HepG2 (cell line): Measurements from ENCODE around the gene AHNAK. TPM values are rescaled to one million over a fixed set of nuclear protein-coding genes. Genes with fewer than 3 reads are reported as not detected.
"Not testable (repeated sequence)": the region's sequence is repeated elsewhere in the genome, so short reads cannot be mapped to it uniquely, and the experiment has no call there.

Source experiments
- ATAC-seq: fragments of 200-7000 bp; cut with Tn5 transposase; 3 replicates; pipeline ENCODE4 v1.9.1; 2020; ENCODE audit warnings: mild to moderate bottlenecking, moderate library complexity
- BruUV-seq: library from RNA; stranded (reverse); fragments of 400-500 nt; replicated peaks from 2 replicates; lab custom pipeline; 2021; lab: Mats Ljungman, UMichigan
- CTCF ChIA-PET: fragments of 300-600 bp; formaldehyde crosslinking; extraction: SDS; loops from one replicate; lab custom pipeline; 2021; ENCODE audit warnings: low total read pairs, inconsistent platforms, low intra/inter-chr PET ratio; lab: Yijun Ruan, JAX
- POLR2A ChIA-PET: fragments of 350-600 bp; sonication (Branson Sonifier 250); formaldehyde crosslinking; loops from one replicate; lab custom pipeline; 2020; ENCODE audit warnings: antibody characterized with exemption, inconsistent platforms; lab: Yijun Ruan, JAX
- DNase-seq: peaks from one replicate; pipeline ENCODE4 v3.0.0-alpha.2; 2015; ENCODE audit warnings: low spot score
- FAIRE-seq: peaks from 3 replicates; lab custom pipeline; 2011; peaks lifted over from hg19 to GRCh38; lab: Jason Lieb, UNC
- H2AFZ ChIP-seq: one replicate; pipeline ENCODE4 v1.6.1; 2011; ENCODE audit warnings: low read length, inconsistent platforms
- H3K27ac ChIP-seq: fragments of 300-600 bp; 3 replicates; pipeline ENCODE4 v1.8.0; 2011; ENCODE audit warnings: mixed run types, mild to moderate bottlenecking, mixed read lengths, low read length, inconsistent platforms; ENCODE audit not compliant: insufficient read depth; ENCODE audit errors: extremely low read length
- H3K27me3 ChIP-seq, 2 experiments: fragments of 200-600 bp in 1 of 2; 2 replicates in 1 of 2; 3 replicates in 1 of 2; pipeline versions ENCODE4 v1.6.0 to v1.8.0; 2011; ENCODE audit warnings: low read length in 2 of 2, mild to moderate bottlenecking in 2 of 2, moderate library complexity in 2 of 2, inconsistent platforms in 1 of 2; ENCODE audit not compliant: insufficient read depth in 2 of 2, control insufficient read depth in 1 of 2
- H3K36me3 ChIP-seq, 2 experiments: fragments of 200-600 bp in 1 of 2; replicated peaks in 1 of 2; 2 replicates in 1 of 2; 3 replicates in 1 of 2; pipeline versions ENCODE4 v1.5.1 to v1.8.0; 2011; ENCODE audit warnings: low read length in 2 of 2, inconsistent platforms in 1 of 2; ENCODE audit not compliant: insufficient read depth in 2 of 2, control insufficient read depth in 1 of 2
- H3K4me1 ChIP-seq: 2 replicates; pipeline ENCODE4 v1.5.1; 2012; ENCODE audit warnings: low read length, inconsistent platforms; ENCODE audit not compliant: insufficient read depth
- H3K4me2 ChIP-seq: 2 replicates; pipeline ENCODE4 v1.6.0; 2011; ENCODE audit warnings: low read depth, low read length, inconsistent platforms
- H3K4me3 ChIP-seq, 3 experiments: fragments of 200-600 bp in 1 of 3; sonication (generic), shearing (Covaris generic) in 1 of 3; replicated peaks in 1 of 3; 2 replicates each; pipeline ENCODE4 v1.5.1; 2011 to 2016; ENCODE audit warnings: low read length in 3 of 3, inconsistent platforms in 2 of 3, low read depth in 2 of 3, mild to moderate bottlenecking in 2 of 3, control low read depth in 1 of 3, mixed read lengths in 1 of 3; ENCODE audit not compliant: insufficient read depth in 1 of 3
- H3K79me2 ChIP-seq: one replicate; pipeline ENCODE4 v1.6.1; 2011; ENCODE audit warnings: low read length, inconsistent platforms; ENCODE audit not compliant: insufficient read depth
- H3K9ac ChIP-seq: 2 replicates; pipeline ENCODE4 v1.6.0; 2011; ENCODE audit warnings: mild to moderate bottlenecking, low read depth, low read length, inconsistent platforms; ENCODE audit not compliant: insufficient read depth
- H3K9me3 ChIP-seq: 2 replicates; pipeline ENCODE4 v1.5.1; 2012; ENCODE audit warnings: mild to moderate bottlenecking, low read length
- H4K20me1 ChIP-seq: 2 replicates; pipeline ENCODE4 v1.6.0; 2011; ENCODE audit warnings: inconsistent platforms, mild to moderate bottlenecking, low read length, moderate library complexity; ENCODE audit not compliant: insufficient read depth
- NFKBIZ ChIP-seq: IDR thresholded peaks from 2 replicates; pipeline ENCODE4 v1.6.1; 2018; ENCODE audit warnings: missing genetic modification reagents, missing compliant biosample characterization
- POLR2AphosphoS5 ChIP-seq: IDR thresholded peaks from 2 replicates; pipeline ENCODE4 v1.6.1; 2012; ENCODE audit warnings: low read depth, low read length
- REPIN1 ChIP-seq: sonication (generic); formaldehyde crosslinking; IDR thresholded peaks from 2 replicates; pipeline ENCODE4 v1.8.0; 2022; ENCODE audit warnings: missing genetic modification reagents, low read depth, mild to moderate bottlenecking, borderline replicate concordance
- ZFP36 ChIP-seq: fragments of 150-350 bp; IDR thresholded peaks from 2 replicates; pipeline ENCODE4 v1.6.1; 2018; ENCODE audit warnings: borderline replicate concordance, low read length, low read depth; ENCODE audit not compliant: partially characterized antibody
- ZNF75D ChIP-seq: sonication (generic); formaldehyde crosslinking; IDR thresholded peaks from 2 replicates; pipeline ENCODE4 v1.8.1; 2023; ENCODE audit warnings: missing genetic modification reagents, mild to moderate bottlenecking, borderline replicate concordance
- WGBS: methylation state at CpG from one replicate; pipeline ENCODE4 v1.1.6; 2017; ENCODE audit warnings: low lambda C conversion rate; 5-methylcytosine and 5-hydroxymethylcytosine counted together
- in situ Hi-C: cut with HindIII; loops from 2 replicates; pipeline ENCODE4 v1.10.0; 2017; ENCODE audit warnings: low pct_unique_long_range_greater_than_20kb; ENCODE audit not compliant: extremely low pct_ligation_motif_present
- intact Hi-C: fragments of 100-400 bp; cut with micrococcal nuclease; formaldehyde crosslinking; loops from one replicate; pipeline ENCODE4 v1.10.0; 2022; ENCODE audit not compliant: unreplicated experiment
- polyA plus RNA-seq, 8 experiments: library from polyadenylated mRNA; depleted of rRNA in 3 of 8; stranded (reverse) in 7 of 8; unstranded in 1 of 8; fragments of >200 nt; fragmentation: Illumina TruSeq in 4 of 8; extraction: Trizol in 4 of 8; gene quantifications; 2 replicates each; pipeline versions ENCODE4 v1.2.1 to v1.2.3, GENCODE V29; 2011 to 2016; ENCODE audit warnings: low read depth in 4 of 8, missing spikeins in 1 of 8, mixed read lengths in 1 of 8; ENCODE audit not compliant: insufficient read depth in 1 of 8
- total RNA-seq, 5 experiments: library from RNA; depleted of rRNA; stranded (reverse); fragments of >200 nt; fragmentation: Illumina TruSeq; extraction: Trizol; gene quantifications; 2 replicates each; pipeline ENCODE4 v1.2.3, GENCODE V29; 2016; ENCODE audit warnings: low read depth in 1 of 5
- TF ChIP-seq, protein P1 (sequence below): sonication (generic); formaldehyde crosslinking; IDR thresholded peaks from 2 replicates; pipeline ENCODE4 v1.8.1; 2023; ENCODE audit warnings: mild to moderate bottlenecking, inconsistent platforms, moderate library complexity, missing genetic modification reagents, borderline replicate concordance
- TF ChIP-seq, protein P2 (sequence below): fragments of 450-650 bp; IDR thresholded peaks from 2 replicates; pipeline ENCODE4 v1.6.1; 2017

AHNAK gene
- total and polyA plus RNA-seq, 2 of the 13 experiments (the other 11 are each of a cell fraction or from before 2014, with no cell fraction given): 23.4 to 25.0 TPM

- not testable (repeated sequence) for H3K9me3 ChIP-seq, H2AFZ ChIP-seq, H3K4me2 ChIP-seq, H3K27me3 ChIP-seq, H3K9ac ChIP-seq
- CTCF ChIA-PET: interaction anchor here (0.7 to 2.9 kb wide), 5 partner anchors 11 to 179 kb away, joined by 3 to 32 read pairs (median 10); no protein-coding TSS in a partner anchor
- Histone ChIP-seq H3K27ac (peak overlapping the region; percentile 47), H3K4me1 (peaks cover 70% of the 10 kb centered on the region), H4K20me1 (peaks cover 14% of the 10 kb centered on the region; the same call in 1 of the 2 replicates)
- intact Hi-C loops: loop anchor here (1.0 to 2.0 kb wide), 3 partner anchors 17 to 165 kb away; no protein-coding TSS in a partner anchor
- WGBS: 100% methylated on average over 2 of the region's 5 CpGs
- peak; percentile 25; the same call in 1 of the 2 replicates for TF ChIP-seq POLR2AphosphoS5
- TF ChIP-seq, all 625 proteins: peak for 1; not testable (repeated sequence) for 624
- POLR2A ChIA-PET: interaction anchor here (1.2 to 2.3 kb wide), 6 partner anchors 8 to 112 kb away, joined by 3 to 22 read pairs (median 4); partner anchors contain the start of genes AHNAK, EEF1G, LBHD1 and TUT1
- H3K36me3 ChIP-seq: peaks cover 10 to 58% of the 10 kb centered on the region in 2 experiments
- BruUV-seq: TSS peak; percentile 98
- not testable (repeated sequence) for ATAC-seq, H3K4me3 ChIP-seq, H3K79me2 ChIP-seq, FAIRE-seq, DNase-seq
- in situ Hi-C loops: loop anchor here (5.0 kb wide), 1 partner anchor 162 kb away; no protein-coding TSS in a partner anchor
Measured at GRCh38 chr11:62559626-62560025, 13.0 kb upstream of the AHNAK start.

DNA sequence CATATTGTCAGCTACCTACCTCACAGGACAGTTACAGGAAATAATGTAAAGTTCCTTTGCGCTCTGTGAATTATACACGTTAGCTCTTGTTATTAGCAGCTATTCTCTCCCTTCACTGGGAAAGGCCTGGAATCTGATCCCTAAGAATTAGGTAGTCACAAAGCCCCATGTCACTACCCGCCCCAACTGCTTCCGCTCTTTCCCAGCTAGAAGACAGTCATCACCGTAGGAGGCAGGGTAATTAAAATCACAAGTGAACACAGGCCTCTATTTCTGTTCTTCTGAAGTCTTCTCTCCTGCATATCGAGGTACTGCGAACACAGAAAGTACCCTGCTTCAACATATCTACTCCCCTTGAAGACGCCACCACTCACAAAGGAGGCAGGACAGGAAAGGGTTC is 12.6 kb upstream of the AHNAK start:
- TF ChIP-seq, protein P1, sequence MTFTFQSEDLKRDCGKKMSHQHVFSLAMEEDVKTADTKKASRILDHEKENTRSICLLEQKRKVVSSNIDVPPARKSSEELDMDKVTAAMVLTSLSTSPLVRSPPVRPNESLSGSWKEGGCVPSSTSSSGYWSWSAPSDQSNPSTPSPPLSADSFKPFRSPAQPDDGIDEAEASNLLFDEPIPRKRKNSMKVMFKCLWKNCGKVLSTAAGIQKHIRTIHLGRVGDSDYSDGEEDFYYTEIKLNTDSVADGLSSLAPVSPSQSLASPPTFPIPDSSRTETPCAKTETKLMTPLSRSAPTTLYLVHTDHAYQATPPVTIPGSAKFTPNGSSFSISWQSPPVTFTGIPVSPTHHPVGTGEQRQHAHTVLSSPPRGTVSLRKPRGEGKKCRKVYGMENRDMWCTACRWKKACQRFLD (CRISPR knock-in tag): no peak
- TF ChIP-seq, protein P2, sequence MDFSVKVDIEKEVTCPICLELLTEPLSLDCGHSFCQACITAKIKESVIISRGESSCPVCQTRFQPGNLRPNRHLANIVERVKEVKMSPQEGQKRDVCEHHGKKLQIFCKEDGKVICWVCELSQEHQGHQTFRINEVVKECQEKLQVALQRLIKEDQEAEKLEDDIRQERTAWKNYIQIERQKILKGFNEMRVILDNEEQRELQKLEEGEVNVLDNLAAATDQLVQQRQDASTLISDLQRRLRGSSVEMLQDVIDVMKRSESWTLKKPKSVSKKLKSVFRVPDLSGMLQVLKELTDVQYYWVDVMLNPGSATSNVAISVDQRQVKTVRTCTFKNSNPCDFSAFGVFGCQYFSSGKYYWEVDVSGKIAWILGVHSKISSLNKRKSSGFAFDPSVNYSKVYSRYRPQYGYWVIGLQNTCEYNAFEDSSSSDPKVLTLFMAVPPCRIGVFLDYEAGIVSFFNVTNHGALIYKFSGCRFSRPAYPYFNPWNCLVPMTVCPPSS: no peak
- TF ChIP-seq NFKBIZ (no peak), ZNF75D (CRISPR knock-in tag) (no peak), ZFP36 (no peak), REPIN1 (CRISPR knock-in tag) (no peak)
- in situ Hi-C loops: loop anchor here (5.0 kb wide), 1 partner anchor 162 kb away; no protein-coding TSS in a partner anchor
- Histone ChIP-seq H3K4me2 (no peak overlapping the region), H3K36me3 (peaks cover 10 to 56% of the 10 kb centered on the region in 2 experiments), H3K4me1 (peaks cover 70% of the 10 kb centered on the region), H3K27me3 (no peaks in the 10 kb centered on the region), H3K79me2 (peaks cover 6% of the 10 kb centered on the region), H3K9ac (no peak overlapping the region), H2AFZ (no peak overlapping the region), H3K9me3 (no peaks in the 10 kb centered on the region), H3K27ac (no peak overlapping the region), H3K4me3 (no peak overlapping the region), H4K20me1 (peaks cover 14% of the 10 kb centered on the region; the same call in 1 of the 2 replicates)
- DNase-seq: no peak
- no peak for FAIRE-seq
- ATAC-seq: no peak
- ChIA-PET POLR2A (interaction anchor here (0.7 to 1.6 kb wide), 5 partner anchors 12 to 61 kb away, joined by 3 to 5 read pairs (median 3); partner anchors contain the start of genes AHNAK, EEF1G and TUT1), CTCF (interaction anchor here (2.4 to 2.9 kb wide), 2 partner anchors 16 to 165 kb away, joined by 10 to 19 read pairs; no protein-coding TSS in a partner anchor)
- WGBS: 95% methylated on average over 8 of the region's 8 CpGs
- intact Hi-C loops: no loop called here
- no TSS peak for BruUV-seq
